Inflammatory macrophage treated with lipopolysaccharide for 1 hour (primary cell): ENCODE data around the gene IL1RAPL1.

Experiments
- DNase-seq, 2 donors: peaks; one replicate each; pipeline ENCODE4 v3.0.0-alpha.2; 2020 to 2022

The IL1RAPL1 gene

GRCh38 chrX:29665532-29665931 is 1078.3 kb downstream of the IL1RAPL1 start:
- DNase-seq = no peak

- DNase-seq = no peak
These were observed 1079.1 kb downstream of the IL1RAPL1 start for GRCh38 chrX:29666366-29666765.

- no peak for DNase-seq
These were observed 1084.2 kb downstream of the IL1RAPL1 start for GRCh38 chrX:29671421-29671820.

GRCh38 chrX:29687687-29688086 is 1100.4 kb downstream of the IL1RAPL1 start:
- no peak for DNase-seq

- DNase-seq = no peak
These were observed 1102.8 kb downstream of the IL1RAPL1 start for GRCh38 chrX:29690061-29690460.

- DNase-seq = no peak
These were observed 1103.8 kb downstream of the IL1RAPL1 start for GRCh38 chrX:29691044-29691443.

GRCh38 chrX:29693912-29694311 is 1106.7 kb downstream of the IL1RAPL1 start:
- DNase-seq = no peak

GRCh38 chrX:29699239-29699638 is 1112.0 kb downstream of the IL1RAPL1 start:
- no peak for DNase-seq

GRCh38 chrX:29707088-29707487 is 1119.8 kb downstream of the IL1RAPL1 start:
- DNase-seq = no peak

- DNase-seq = no peak
These were observed 1133.9 kb downstream of the IL1RAPL1 start for GRCh38 chrX:29721152-29721551.

- DNase-seq = no peak
These were observed 1137.1 kb downstream of the IL1RAPL1 start for GRCh38 chrX:29724316-29724715.

- DNase-seq = no peak
These were observed 1139.6 kb downstream of the IL1RAPL1 start for GRCh38 chrX:29726811-29727210.

GRCh38 chrX:29728639-29729038 is 1141.4 kb downstream of the IL1RAPL1 start:
- no peak for DNase-seq

- DNase-seq = no peak
These were observed 1157.7 kb downstream of the IL1RAPL1 start for GRCh38 chrX:29744966-29745365.

- no peak for DNase-seq
These were observed 1159.1 kb downstream of the IL1RAPL1 start for GRCh38 chrX:29746326-29746725.

- no peak for DNase-seq
These were observed 1174.8 kb downstream of the IL1RAPL1 start for GRCh38 chrX:29762006-29762405.

- DNase-seq = no peak
These were observed 1188.6 kb downstream of the IL1RAPL1 start for GRCh38 chrX:29775890-29776289.

GRCh38 chrX:29787656-29788055 is 1200.4 kb downstream of the IL1RAPL1 start:
- no peak for DNase-seq

- DNase-seq = no peak
These were observed 1201.9 kb downstream of the IL1RAPL1 start for GRCh38 chrX:29788991-29789699.

GRCh38 chrX:29792335-29792734 is 1205.1 kb downstream of the IL1RAPL1 start:
- no peak for DNase-seq

- no peak for DNase-seq
These were observed 1209.9 kb downstream of the IL1RAPL1 start for GRCh38 chrX:29797156-29797555.

GRCh38 chrX:29798469-29798868 is 1211.2 kb downstream of the IL1RAPL1 start:
- no peak for DNase-seq

GRCh38 chrX:29813174-29813573 is 1225.9 kb downstream of the IL1RAPL1 start:
- DNase-seq = no peak

GRCh38 chrX:29824176-29824906 is 1237.1 kb downstream of the IL1RAPL1 start:
- DNase-seq = no peak

- no peak for DNase-seq
These were observed 1239.5 kb downstream of the IL1RAPL1 start for GRCh38 chrX:29826742-29827141.
